Measurements from ENCODE around the gene MAP3K5.
"Not testable (repeated sequence)": the region's sequence is repeated elsewhere in the genome, so short reads cannot be mapped to it uniquely, and the experiment has no call there.

The MAP3K5 gene

DNA sequence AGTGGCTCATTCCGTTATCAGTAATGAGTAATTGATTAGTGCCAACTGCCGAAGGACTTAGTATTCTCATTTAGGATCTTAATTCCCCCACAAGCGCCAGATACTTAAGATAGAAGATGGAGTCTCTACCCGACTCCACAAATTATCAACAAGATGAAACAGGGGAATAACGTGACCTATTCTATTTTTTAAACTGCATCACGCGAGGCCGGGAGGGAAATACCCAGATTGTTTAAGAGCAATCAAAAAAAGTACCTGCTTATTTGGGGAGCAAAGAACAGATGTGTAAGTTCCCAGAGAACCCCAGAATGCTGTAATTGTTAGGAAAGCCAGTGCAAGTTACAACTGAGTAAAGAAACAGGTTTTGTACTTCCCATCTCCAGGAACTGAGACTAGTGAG is 1.1 kb upstream of the MAP3K5 start:
- DNase-seq (ENCODE audit: low read depth in 2 of 2): no peak

DNA sequence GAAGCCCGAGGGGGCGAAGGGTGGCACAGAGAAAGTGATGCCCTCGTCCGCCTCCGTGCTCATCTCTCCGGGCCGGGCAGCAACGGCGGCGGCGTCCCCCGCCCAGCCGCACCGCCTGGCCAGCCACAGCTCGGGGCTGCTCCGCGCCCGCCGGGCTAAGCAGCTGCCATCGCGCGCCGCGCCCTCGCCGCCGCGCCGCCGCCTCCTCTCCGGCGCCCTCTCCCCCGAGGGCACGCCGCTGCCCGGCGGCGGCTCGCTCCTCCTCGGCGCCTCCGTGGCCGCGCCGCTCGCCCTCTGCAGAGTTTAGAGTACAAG is 225 bp downstream of the MAP3K5 start:
- no peak for DNase-seq (ENCODE audit: low read depth in 2 of 2)

DNA sequence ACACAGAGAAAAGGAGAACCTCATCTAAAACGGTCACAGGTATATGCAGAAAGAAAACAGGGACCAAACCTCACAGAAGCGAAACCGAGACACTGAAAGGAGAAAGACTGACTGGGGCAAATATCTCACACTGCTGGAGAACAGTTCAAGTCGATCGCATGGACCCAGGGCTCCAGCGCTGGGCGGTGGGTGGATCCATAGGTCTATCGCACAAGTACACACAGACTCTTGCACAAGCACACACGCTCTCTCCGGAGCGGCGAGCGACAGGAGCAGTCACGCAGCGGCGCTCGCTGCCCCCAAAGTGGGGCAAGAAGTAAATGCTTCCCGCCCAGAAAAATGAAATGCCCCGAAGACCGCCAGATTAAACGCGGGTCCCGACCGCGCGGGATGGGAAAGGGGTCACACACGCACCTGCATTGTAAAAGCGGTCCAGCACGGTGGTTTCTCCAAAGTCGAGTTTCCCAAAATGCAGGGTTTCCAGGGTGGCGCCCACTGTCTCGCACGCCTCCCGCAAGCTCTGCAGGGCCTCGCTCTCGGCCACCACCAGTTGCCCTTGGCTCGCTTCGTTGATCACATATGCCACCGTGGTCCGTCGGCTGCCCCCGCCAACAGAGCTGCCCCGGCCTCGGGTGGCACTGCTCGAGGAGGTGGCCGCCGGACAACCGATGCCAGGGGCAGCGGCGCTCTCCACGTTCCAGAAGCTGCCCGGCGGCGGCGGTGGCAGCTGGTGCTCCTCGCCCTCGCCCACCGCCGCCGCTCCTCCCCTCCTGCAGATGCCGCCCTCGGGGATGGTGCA is 782 bp downstream of the MAP3K5 start:
- peak; percentile 20 to 26 for DNase-seq (ENCODE audit: low read depth in 2 of 2)

DNA sequence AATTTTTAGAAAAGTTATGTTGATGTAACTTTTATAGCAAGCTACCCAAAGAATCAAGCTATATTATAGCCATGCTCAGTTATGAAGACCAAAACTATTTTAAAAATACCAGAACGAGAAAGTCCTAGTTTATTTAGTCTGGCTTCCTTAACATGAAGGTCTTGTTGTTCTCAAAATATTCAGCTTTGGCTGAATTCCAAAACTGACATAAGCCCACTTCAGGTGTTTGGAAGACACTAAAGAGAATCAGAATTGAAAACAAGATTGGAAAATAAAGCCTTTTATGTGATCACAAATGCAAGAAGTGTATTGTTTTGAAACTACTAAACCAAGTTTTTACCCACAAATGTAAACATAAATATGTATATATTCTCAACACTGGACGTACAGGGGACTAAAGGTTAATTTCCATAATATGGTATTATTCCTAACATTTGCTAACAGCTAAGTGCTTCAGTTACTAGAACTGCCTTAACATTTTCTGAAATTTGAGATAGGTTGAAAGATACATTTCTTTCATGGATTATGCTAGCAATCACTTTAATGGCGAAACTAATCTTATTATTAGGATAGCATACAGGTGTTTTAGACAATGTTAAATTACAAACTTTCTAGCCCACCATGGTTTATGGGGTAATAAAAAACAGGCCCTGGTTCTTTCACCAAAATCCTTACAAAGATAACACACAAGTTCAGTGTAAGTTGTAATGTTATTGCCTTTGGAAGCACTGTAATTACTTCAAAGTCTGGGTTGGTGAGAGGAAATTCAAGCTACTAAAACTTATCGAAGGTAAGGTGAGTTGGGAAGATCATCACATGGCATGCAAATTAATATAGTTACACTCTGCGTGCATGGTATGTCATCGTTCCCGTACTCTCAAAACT is 1.6 kb downstream of the MAP3K5 start:
- DNase-seq (ENCODE audit: low read depth in 2 of 2): no peak

DNA sequence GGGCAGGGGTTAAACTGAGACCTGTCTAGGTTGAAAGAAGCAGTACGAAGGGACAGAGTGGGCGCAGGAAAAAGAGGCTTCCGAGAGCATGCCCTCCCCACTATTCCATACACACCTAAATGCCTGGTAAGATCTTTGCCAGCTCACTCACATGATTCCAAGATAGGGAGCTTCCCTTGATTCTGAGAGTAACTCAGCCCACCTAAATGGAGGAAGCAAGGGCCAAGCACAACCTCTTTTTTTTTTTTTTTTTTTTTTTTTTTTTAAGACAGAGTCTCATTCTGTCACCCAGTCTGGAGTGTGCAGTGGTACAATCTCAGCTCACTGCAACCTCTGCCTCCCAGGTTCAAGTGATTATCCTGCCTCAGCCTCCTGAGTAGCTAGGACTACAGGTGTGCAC is 2.8 kb downstream of the MAP3K5 start:
- not testable (repeated sequence) for DNase-seq (ENCODE audit: low read depth in 2 of 2)

DNA sequence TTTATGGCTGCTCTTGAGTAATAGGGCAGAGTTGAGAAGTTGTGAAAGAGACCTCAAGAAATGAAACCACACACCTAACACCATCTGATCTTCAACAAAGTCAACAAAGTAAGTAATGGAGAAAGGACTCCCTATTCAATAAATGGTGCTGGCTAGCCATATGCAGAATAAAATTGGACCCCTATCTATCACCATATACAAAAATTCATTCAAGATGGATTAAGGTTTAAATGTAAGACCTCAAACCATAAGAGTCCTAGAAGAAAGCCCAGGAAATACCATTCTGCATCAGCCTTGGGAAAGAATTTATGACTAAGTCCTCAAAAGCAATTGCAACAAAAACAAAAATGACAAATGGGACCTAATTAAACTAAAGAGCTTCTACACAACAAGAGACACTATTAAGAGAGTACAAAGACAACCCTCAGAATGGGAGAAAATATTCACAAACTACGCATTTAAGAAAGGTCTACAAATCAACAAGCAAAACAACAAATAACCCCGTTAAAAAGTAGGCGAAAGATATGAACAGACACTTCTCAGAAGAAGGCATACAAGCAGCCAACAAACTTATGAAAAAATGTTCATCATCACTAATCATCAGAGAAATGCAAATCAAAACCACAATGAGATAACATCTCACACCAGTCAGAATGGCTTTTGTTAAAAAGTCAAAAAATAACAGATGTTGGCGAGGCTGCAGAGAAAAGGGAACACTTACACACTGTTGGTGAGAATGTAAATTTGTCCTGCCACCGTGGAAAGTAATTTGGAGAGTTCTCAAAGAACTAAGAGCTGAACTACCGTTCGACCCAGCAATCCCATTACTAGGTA is 4.0 kb downstream of the MAP3K5 start:
- DNase-seq (ENCODE audit: low read depth in 2 of 2): no peak

DNA sequence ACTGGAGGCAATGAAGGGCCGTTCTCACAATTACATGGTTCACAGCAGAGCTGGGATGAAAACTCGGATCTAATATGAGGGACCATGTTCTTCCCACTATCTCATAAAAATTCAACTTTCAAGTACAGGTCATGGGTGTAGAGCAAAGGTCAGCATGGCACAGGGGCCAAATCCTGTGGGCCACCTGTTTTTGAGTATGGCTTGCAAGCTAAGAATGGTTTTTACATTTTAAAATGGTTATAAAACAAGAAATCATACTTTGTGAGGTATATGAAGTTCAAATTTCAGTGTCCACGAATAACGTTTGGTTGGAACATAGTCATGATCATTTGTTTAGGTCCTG is 4.6 kb downstream of the MAP3K5 start:
- DNase-seq (ENCODE audit: low read depth in 2 of 2): no peak

DNA sequence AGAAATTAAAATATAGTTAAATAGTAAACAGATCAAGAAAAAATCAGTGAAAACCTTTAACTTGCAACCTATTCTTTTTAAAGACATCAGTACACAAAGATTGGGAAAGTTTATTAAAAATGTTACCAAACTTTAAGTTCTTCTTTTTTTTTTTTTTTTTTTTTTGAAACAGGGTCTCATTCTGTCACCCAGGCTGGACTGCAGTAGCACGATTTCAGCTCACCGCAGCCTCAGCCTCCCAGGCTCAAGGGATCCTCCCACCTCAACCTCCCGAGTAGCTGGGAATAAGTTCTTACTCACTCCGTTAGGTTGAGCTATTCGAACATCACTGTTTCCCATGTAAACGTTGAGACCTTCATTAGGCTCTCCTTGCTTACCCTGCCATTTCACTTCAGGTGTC is 5.6 kb downstream of the MAP3K5 start:
- DNase-seq (ENCODE audit: low read depth in 2 of 2): no peak

DNA sequence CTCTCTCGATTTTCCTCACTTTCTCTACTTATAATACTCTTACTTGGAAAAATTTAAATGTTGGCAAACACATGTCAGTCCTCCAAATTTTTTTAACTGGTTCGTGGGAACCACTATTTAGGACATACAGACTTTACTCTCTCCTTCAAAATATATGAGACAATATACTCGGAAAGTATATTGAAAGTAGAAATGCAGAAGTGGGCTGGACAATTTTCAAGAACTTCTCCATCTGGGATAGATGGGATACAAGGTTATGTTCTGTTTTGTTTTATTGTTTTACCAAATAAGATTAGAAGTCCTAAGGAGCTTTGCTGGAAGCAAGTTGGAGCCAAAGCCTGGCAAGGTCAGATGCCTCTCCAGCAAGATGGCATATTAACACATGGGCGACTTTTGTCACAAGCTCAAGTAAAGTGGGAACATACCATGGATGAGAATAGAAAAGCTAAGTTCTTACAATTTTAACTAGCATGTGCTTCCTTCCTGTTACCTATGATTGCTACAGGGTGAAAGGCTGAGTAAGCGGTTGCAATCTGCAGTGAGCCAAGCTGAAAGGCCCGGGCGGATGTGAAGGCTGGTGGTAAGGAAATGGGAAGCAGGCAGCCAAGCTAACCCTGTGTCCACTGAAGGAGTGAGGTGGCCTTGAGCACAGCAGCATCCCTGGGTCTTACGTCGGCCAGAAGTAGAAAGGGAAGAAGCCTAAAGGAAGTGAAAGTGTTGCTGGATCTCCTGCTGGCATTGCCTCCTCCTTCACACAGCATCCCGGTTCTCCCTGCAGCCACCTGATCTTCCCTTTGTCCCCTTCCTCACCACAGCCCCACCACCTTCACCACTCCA is 7.1 kb downstream of the MAP3K5 start:
- peak in 1 of 2 donors; percentile 17 for DNase-seq (ENCODE audit: low read depth in 2 of 2)

DNA sequence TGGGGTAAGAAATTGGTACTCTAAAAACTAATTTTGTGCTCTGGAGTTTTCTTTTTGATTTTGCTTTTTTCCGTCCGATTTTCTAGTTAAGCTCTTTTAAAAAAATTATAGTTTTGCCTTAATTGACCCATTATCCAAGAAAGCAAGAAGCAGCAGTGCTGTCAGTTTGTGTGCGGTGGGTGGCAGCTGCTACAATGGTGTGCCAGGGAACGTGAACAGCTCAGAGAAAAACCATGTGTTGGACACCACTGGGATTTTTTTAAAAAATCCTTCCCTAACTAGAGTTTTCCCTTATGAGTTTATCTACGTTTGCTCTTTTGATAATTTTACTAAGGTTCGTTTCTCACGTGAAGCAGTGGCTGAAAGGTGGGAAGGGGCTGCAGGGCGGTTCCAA is 8.0 kb downstream of the MAP3K5 start:
- no peak for DNase-seq (ENCODE audit: low read depth in 2 of 2)

DNA sequence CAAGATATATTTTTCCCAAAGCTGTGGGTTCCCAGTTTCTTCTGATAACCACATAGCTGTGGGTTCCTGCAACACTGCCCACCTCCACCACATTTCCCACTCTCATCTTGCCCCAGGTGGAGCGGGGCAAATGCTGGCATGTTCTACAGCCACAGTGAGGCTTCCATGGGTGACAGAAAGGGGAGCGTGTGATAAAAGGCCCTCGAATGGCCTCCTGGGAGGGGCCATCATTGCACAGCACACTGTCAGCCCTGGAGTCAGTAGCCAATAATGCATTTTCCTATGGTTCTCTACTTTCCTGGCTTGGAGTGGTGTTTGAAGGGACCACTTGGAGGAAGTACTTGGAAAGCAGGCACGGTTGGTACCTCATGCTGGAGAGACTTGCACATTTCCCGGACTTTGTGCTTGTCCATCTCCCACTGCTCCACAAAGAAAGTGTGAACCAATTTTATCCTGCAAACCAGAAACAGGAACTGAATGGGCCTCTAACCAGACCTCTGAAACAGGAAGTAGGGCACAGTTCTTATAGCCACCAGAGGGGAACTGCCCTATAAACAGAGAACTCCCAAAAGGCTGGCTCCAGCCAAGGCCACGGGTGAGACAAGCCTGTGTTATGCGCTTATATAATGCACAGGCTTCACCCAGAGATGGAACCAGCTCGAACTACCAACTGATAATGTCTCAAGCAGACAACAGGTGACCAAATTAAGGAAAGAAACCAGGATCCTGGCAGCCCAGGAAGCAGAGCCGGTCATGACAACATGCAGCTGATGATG is 8.6 kb downstream of the MAP3K5 start:
- DNase-seq (ENCODE audit: low read depth in 2 of 2): no peak

DNA sequence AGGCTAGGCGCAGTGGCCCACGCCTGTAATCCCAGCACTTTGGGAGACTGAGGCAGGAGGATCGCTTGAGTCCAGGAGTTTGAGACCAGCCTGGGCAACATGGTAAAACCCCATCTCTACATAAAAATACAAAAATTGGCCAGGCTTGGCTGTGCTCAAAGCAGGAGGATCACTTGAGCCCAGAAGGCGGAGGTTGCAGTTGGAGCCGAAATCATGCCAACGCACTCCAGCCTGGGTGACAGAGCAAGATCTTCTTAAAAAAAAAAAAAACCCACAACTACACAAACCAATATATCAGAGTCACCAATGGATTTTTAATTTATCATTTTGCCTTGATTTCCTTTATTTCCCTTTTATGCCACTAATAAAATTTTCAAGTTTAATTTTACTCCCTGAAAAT is 9.3 kb downstream of the MAP3K5 start:
- DNase-seq (ENCODE audit: low read depth in 2 of 2): no peak

DNA sequence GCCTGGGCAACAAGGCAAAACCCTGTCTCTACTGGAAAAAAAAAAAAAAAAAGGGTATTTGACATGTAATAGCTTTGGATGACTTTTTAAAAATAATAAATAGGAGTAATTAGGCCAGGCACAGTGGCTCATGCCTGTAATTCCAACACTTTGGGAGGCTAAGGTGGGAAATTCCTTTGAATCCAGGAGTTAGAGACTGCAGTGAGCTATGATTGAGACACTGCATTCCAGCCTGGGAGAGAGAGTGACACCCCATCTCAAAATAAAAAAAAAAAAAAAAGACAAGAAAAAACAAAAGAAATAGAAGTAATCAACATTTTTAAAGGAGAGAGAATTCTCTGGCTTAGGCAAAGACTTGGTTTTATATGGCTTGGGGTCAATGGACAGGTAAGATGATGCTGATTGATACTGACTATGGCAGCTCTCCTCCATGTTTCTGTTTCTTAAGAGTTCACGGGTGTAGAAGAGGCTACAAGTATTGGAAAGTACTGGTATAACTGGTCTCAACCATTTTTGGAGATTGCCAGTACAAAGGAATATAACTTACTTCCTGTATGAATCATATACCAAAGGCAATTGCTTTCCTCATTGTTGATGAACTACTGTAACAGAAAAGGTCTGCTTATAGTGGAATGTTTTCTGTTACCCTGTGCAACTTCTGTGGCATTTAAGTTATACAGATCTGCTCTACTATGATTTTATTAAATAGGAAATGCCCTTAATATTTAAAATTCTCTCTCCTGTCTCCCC is 10.1 kb downstream of the MAP3K5 start:
- DNase-seq (ENCODE audit: low read depth in 2 of 2): no peak

DNA sequence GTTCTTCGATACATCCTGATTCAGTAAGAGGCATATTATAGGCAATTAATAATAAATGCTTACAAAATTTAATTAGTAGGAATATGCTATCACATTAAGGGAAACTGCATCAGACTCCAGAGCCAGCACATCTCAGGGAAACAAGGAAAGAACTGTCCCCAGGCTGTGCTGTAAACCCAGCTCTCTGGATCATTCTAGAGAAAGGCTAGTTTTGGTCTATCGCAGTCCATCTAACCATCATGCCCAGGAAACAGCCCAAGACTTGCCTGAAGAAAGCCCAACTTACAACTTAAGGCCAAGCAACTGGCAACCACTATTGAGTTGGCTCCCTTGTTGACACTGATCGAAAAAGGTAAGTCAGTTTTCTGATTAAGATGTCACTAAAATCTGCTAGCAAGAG is 11.3 kb downstream of the MAP3K5 start:
- DNase-seq (ENCODE audit: low read depth in 2 of 2): no peak

DNA sequence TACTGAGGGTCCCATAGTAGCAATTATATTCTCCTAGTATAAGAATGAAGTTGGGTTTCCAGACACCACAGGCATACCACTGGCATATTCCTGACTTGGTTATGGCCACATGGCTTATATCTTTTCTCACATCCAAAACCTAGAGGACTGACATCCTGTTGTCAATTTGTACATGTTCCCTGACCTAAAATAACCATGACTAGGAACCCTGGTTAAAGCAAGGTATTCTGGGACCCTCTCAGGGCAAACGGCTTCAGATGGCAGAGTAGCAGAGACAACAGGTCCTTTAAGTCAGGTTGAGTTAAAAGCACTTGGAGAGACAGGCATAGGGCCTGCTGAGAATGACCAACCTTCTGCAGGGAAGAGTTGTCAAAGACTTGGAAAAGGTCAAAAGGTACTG is 12.6 kb downstream of the MAP3K5 start:
- no peak for DNase-seq (ENCODE audit: low read depth in 2 of 2)

DNA sequence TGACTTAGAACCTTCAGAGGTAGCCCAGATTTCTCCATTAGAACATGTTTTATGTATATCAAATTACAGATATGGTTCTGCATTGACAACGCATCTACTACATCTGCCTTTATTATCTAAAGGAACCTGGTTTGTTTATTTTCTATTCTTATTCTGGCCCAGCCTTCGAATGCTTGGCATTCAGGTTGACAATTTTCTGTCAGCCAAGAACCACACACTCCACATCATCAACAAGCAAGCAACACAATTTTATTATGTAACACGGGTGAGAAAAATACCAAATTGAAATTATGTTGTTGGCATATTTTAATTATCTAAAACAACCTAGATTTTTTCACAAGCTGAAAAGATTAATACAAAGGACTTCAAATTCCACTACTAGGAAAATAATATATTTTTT is 14.6 kb downstream of the MAP3K5 start:
- DNase-seq (ENCODE audit: low read depth in 2 of 2): no peak

DNA sequence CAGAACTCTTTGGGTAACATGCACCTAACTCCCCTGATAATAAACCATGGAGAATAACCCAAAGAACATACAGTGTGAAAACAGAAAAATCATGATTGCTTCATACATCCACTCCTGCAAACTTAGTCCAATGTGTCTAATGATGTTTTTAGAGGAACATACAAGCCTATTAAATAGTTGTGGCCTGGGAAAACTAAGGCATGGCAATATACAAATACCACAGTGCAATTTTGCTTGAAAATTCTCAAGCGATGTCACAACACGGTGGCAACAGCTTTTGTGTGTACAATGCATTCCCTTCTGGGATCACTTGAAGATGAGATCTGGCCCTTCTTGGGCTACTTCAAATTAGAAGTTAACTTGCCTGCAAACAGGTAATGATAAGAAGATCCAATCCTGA is 16.7 kb downstream of the MAP3K5 start:
- no peak for DNase-seq (ENCODE audit: low read depth in 2 of 2)

DNA sequence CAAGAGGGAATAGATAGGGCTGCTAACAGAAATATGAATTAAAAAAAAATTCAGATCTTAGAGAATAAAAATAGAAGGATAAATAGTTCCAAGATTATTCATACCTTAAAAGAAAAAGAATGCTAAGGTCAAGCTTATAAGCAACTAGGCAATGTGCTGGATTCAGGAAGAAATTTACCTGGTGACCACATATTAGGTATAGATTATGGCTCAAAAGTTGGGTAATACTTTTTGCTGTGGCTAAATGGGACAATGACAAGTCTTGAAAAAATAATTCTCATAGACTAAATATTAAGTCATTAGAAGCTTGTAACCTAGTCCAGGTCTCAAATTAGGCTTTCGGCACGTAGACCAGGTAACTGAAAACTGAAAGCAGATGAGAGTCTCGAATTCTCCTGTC is 17.2 kb downstream of the MAP3K5 start:
- DNase-seq (ENCODE audit: low read depth in 2 of 2): no peak

DNA sequence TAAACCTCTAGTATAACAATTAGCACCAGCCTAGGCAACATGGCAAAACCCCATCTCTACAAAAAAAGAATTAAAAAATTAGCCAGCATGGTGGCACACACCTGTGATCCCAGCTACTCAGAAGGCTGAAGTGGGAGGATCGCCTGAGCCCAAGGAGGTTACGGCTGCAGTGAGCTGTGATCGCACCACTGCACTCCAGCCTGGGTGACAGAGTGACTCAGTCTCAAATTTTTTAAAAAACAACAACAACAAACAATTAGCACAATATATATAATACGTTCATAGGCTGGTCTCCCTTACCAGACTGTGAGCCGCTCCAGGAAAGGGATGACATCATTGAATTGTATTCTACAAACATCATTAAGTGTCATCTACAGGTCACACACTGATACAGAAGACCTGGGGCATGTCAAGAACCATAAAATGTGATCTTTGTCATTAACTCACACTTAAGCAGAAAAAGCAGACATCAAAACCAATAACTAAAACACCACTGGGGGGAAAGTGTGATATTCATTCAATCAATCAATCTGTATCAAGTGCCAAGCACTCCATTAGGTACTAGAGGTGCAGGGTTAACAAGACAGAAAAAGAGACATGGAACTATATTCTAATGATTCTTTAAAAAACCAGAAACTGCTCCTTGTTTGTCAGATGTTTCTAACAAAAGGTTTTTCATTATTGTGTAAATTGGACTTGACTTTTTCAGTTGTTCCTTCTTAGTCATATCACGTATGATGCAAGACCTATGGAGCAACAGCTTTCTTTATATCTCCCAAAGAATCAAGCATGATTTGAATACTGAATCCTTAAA is 17.8 kb downstream of the MAP3K5 start:
- DNase-seq (ENCODE audit: low read depth in 2 of 2): no peak
